Calu3 (cell line): ENCODE measurements around the gene ACSBG1. TPM values are rescaled to one million over a fixed set of nuclear protein-coding genes. Genes with fewer than 3 reads are reported as not detected.
A peak's percentile ranks its signal among the peaks of the same experiment; 100 is the strongest.

Source experiments
- BruUV-seq: library from RNA; stranded (reverse); fragments of 400-500 nt; replicated peaks from 2 replicates; lab custom pipeline; 2021; lab: Mats Ljungman, UMichigan
- CTCF ChIA-PET: fragments of 300-600 bp; sonication (Branson Sonifier 250); formaldehyde crosslinking; loops from one replicate; lab custom pipeline; 2022; ENCODE audit warnings: antibody characterized with exemption; lab: Charles Lee
- DNase-seq: peaks from one replicate; pipeline ENCODE4 v3.0.0; 2022
- H3K27ac Mint-ChIP-seq: one replicate; pipeline ENCODE4 v1.8.0; 2022; ENCODE audit warnings: mixed read lengths; ENCODE audit not compliant: unreplicated experiment
- H3K27me3 Mint-ChIP-seq: one replicate; pipeline ENCODE4 v1.8.0; 2022; ENCODE audit warnings: mixed read lengths; ENCODE audit not compliant: unreplicated experiment
- H3K36me3 Mint-ChIP-seq: one replicate; pipeline ENCODE4 v1.8.0; 2022; ENCODE audit warnings: mild to moderate bottlenecking, moderate library complexity, mixed read lengths; ENCODE audit not compliant: insufficient read depth, unreplicated experiment
- H3K4me1 Mint-ChIP-seq: one replicate; pipeline ENCODE4 v1.8.0; 2022; ENCODE audit warnings: mild to moderate bottlenecking, low read depth, mixed read lengths; ENCODE audit not compliant: unreplicated experiment
- H3K4me3 Mint-ChIP-seq: one replicate; pipeline ENCODE4 v1.8.0; 2022; ENCODE audit warnings: mild to moderate bottlenecking, low read depth, moderate library complexity, mixed read lengths; ENCODE audit not compliant: unreplicated experiment
- H3K9me3 Mint-ChIP-seq: one replicate; pipeline ENCODE4 v1.8.0; 2022; ENCODE audit warnings: low read depth, mixed read lengths; ENCODE audit not compliant: unreplicated experiment
- intact Hi-C: fragments of 100-400 bp; cut with micrococcal nuclease; formaldehyde crosslinking; loops from one replicate; pipeline ENCODE4 v1.10.0; 2022; ENCODE audit not compliant: unreplicated experiment
- total RNA-seq: library from RNA; stranded (reverse); gene quantifications from 2 replicates; pipeline ENCODE4 v1.2.3, GENCODE V29; 2022
- TF ChIP-seq, protein P1 (sequence below): fragments of 200-600 bp; IDR thresholded peaks from one replicate; pipeline ENCODE4 v1.8.0; 2022; ENCODE audit warnings: antibody characterized with exemption; ENCODE audit not compliant: unreplicated experiment

ACSBG1 gene
- total RNA-seq, 1 experiment from 2014 or later, result 0.45 TPM

GRCh38 chr15:78242128-78242527, 7.8 kb upstream of the ACSBG1 start:
- no peak overlapping the region for H3K4me3 Mint-ChIP-seq
- H3K36me3 Mint-ChIP-seq, result no peaks in the 10 kb centered on the region
- DNase-seq, result peak; percentile 50
- intact Hi-C loops, result loop anchor here (5.0 kb wide), 3 partner anchors 45 to 275 kb away; partner anchors contain the start of gene CIB2
- BruUV-seq, result no TSS peak
- CTCF ChIA-PET, result interaction anchor here (0.5 to 4.1 kb wide), 6 partner anchors 8 to 287 kb away, joined by 3 to 22 read pairs (median 4); no protein-coding TSS in a partner anchor
- H3K27ac Mint-ChIP-seq, result no peak overlapping the region
- TF ChIP-seq, protein P1, sequence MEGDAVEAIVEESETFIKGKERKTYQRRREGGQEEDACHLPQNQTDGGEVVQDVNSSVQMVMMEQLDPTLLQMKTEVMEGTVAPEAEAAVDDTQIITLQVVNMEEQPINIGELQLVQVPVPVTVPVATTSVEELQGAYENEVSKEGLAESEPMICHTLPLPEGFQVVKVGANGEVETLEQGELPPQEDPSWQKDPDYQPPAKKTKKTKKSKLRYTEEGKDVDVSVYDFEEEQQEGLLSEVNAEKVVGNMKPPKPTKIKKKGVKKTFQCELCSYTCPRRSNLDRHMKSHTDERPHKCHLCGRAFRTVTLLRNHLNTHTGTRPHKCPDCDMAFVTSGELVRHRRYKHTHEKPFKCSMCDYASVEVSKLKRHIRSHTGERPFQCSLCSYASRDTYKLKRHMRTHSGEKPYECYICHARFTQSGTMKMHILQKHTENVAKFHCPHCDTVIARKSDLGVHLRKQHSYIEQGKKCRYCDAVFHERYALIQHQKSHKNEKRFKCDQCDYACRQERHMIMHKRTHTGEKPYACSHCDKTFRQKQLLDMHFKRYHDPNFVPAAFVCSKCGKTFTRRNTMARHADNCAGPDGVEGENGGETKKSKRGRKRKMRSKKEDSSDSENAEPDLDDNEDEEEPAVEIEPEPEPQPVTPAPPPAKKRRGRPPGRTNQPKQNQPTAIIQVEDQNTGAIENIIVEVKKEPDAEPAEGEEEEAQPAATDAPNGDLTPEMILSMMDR, result peak; percentile 53
- no peaks in the 10 kb centered on the region for H3K9me3 Mint-ChIP-seq
- H3K4me1 Mint-ChIP-seq, result peaks cover 9% of the 10 kb centered on the region
- H3K27me3 Mint-ChIP-seq, result peaks cover 19% of the 10 kb centered on the region

DNA sequence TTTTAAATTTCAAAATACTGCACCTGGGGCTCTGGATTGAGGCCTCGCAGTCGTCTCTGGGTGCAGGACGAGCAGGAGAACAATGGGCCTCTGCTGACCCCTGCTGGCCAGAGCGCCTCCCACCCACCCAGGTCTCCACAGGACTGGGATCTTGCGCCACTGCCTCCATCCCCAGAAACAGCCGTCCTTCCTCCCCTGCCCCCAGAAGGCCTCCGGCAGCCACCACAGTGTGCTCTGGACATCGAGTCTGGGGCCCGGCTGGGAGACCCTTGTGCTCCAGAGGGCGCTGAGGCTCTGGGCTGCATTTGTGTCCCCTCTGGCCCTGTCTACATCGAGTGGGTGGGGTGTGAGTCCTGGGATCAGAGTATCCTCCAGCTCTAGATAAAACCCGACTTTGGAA, 6.7 kb upstream of the ACSBG1 start:
- no TSS peak for BruUV-seq
- CTCF ChIA-PET, result interaction anchor here (0.7 to 4.1 kb wide), 7 partner anchors 46 to 331 kb away, joined by 3 to 22 read pairs (median 7); no protein-coding TSS in a partner anchor
- Mint-ChIP-seq H3K4me3 (no peak overlapping the region), H3K9me3 (no peaks in the 10 kb centered on the region), H3K27me3 (peaks cover 18% of the 10 kb centered on the region), H3K4me1 (peaks cover 9% of the 10 kb centered on the region), H3K27ac (no peak overlapping the region), H3K36me3 (no peaks in the 10 kb centered on the region)
- intact Hi-C loops, result loop anchor here (1.0 to 5.0 kb wide), 4 partner anchors 44 to 274 kb away; partner anchors contain the start of gene CIB2
- TF ChIP-seq, protein P1, result peak; percentile 92
- peak; percentile 95 for DNase-seq

- CTCF ChIA-PET, result interaction anchor here (0.6 to 4.1 kb wide), 12 partner anchors 9 to 570 kb away, joined by 3 to 22 read pairs (median 4); no protein-coding TSS in a partner anchor
- no TSS peak for BruUV-seq
- intact Hi-C loops, result loop anchor here (1.0 to 5.0 kb wide), 4 partner anchors 43 to 273 kb away; partner anchors contain the start of gene CIB2
- Mint-ChIP-seq H3K4me3 (no peak overlapping the region), H3K9me3 (no peaks in the 10 kb centered on the region), H3K27ac (no peak overlapping the region), H3K27me3 (peaks cover 30% of the 10 kb centered on the region), H3K36me3 (no peaks in the 10 kb centered on the region), H3K4me1 (peaks cover 9% of the 10 kb centered on the region)
- no peak for DNase-seq
- TF ChIP-seq, protein P1, result no peak
These were observed 5.4 kb upstream of the ACSBG1 start for GRCh38 chr15:78239811-78240210.

DNA sequence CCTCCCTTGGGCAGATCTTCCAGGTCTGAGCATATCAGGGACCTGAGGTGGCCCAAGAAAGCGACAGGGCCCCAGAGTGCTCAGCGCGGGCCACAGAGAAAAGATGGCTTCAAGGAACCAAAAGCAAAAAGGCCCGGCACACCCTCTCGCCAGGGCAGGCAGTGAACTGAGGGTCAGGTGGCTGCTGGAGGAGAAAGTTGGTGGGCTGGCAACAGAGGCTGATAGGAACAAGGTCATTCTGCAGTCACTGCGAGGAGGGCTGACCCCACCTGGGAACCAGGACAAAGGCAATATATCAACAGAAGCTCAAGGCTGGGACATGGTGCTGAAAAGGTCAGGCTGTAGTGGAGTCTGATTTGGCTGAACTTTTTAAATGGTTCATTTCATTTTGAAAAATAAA, 2.8 kb upstream of the ACSBG1 start:
- H3K9me3 Mint-ChIP-seq, result no peaks in the 10 kb centered on the region
- no peak for DNase-seq
- intact Hi-C loops, result no loop called here
- TF ChIP-seq, protein P1, result no peak
- CTCF ChIA-PET, result no interaction called here
- peaks cover 52% of the 10 kb centered on the region for H3K27me3 Mint-ChIP-seq
- H3K36me3 Mint-ChIP-seq, result no peaks in the 10 kb centered on the region
- H3K27ac Mint-ChIP-seq, result no peak overlapping the region
- H3K4me1 Mint-ChIP-seq, result no peaks in the 10 kb centered on the region
- H3K4me3 Mint-ChIP-seq, result no peak overlapping the region
- no TSS peak for BruUV-seq
